ENCODE measurements around the gene NRN1.
"Not testable (repeated sequence)": the region's sequence is repeated elsewhere in the genome, so short reads cannot be mapped to it uniquely, and the experiment has no call there.

The NRN1 gene

GRCh38 chr6:5984150-5985089, 22.3 kb downstream of the NRN1 start:
- no peak overlapping the region for H3K4me3 ChIP-seq (ENCODE audit: low read depth, low read length)

- H3K4me3 ChIP-seq (ENCODE audit: low read depth, low read length) = no peak overlapping the region
Observed at GRCh38 chr6:5981126-5982026, 25.3 kb downstream of the NRN1 start.

- no peak overlapping the region for H3K4me3 ChIP-seq (ENCODE audit: low read depth, low read length)
Observed at GRCh38 chr6:5979650-5980420, 26.9 kb downstream of the NRN1 start.

- no peak overlapping the region for H3K4me3 ChIP-seq (ENCODE audit: low read depth, low read length)
Observed at GRCh38 chr6:5976811-5977210, 29.9 kb downstream of the NRN1 start.

- no peak overlapping the region for H3K4me3 ChIP-seq (ENCODE audit: low read depth, low read length)
Observed at GRCh38 chr6:5968817-5969734, 37.6 kb downstream of the NRN1 start.

GRCh38 chr6:5968036-5968435, 38.7 kb downstream of the NRN1 start:
- H3K4me3 ChIP-seq (ENCODE audit: low read depth, low read length) = not testable (repeated sequence)

- no peak overlapping the region for H3K4me3 ChIP-seq (ENCODE audit: low read depth, low read length)
Observed at GRCh38 chr6:5967594-5967993, 39.1 kb downstream of the NRN1 start.

- H3K4me3 ChIP-seq (ENCODE audit: low read depth, low read length) = no peak overlapping the region
Observed at GRCh38 chr6:5962794-5963193, 43.9 kb downstream of the NRN1 start.

- H3K4me3 ChIP-seq (ENCODE audit: low read depth, low read length) = no peak overlapping the region
Observed at GRCh38 chr6:5961836-5962235, 44.9 kb downstream of the NRN1 start.

- H3K4me3 ChIP-seq (ENCODE audit: low read depth, low read length) = no peak overlapping the region
Observed at GRCh38 chr6:5960456-5960855, 46.3 kb downstream of the NRN1 start.

GRCh38 chr6:5958921-5959320, 47.8 kb downstream of the NRN1 start:
- no peak overlapping the region for H3K4me3 ChIP-seq (ENCODE audit: low read depth, low read length)

GRCh38 chr6:5956939-5957338, 49.8 kb downstream of the NRN1 start:
- H3K4me3 ChIP-seq (ENCODE audit: low read depth, low read length) = no peak overlapping the region

- H3K4me3 ChIP-seq (ENCODE audit: low read depth, low read length) = no peak overlapping the region
Observed at GRCh38 chr6:5950361-5950785, 56.4 kb downstream of the NRN1 start.

Measured in iPS-11a (cell line).